GM19193 (cell line): ENCODE measurements around the gene UNC5C.

Source experiments
- POLR2A ChIP-seq: IDR thresholded peaks from 4 replicates; pipeline ENCODE4 v1.6.1; 2011; ENCODE audit not compliant: insufficient read depth, insufficient read length; ENCODE audit errors: extremely low read depth

Gene UNC5C

GRCh38 chr4:95426455-95426854, 122.3 kb downstream of the UNC5C start:
- no peak for TF ChIP-seq POLR2A

GRCh38 chr4:95422436-95422835, 126.3 kb downstream of the UNC5C start:
- no peak for TF ChIP-seq POLR2A

DNA sequence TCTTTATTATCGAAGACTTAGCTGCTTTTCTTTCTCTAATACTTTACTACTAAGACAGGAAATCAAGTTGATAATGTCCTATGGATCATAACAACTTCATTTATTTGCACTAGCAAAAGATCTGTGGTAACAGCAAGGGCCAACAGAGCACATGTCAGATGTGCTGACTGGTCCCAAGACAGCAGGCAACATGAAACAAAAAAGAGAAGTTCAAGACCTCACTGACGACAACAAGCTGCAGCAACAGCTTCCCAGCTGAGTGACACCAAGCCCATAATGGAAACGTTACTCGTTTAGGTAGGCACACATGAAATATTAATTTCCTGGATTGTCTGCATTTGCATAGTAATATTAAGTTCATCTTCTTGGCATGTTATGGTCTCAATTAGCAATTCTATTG, 126.9 kb downstream of the UNC5C start:
- TF ChIP-seq POLR2A = no peak

DNA sequence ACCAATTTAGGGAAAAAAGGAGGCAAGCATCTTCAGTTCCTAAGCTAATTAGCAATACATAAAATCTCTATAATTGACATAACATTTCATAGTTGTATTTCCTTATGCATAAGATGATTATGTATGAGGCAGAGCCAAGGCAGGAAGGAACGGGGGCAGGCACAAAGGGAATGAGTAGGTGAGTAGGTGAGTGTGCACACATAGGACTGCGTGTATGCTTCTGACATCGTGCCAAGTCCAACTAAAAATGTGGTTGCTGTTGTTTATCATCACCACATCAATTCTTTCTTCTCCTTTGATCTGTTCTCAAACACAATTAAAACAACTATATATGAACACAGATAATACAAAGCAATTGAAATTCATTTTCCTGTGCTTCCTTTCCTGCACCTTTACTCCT, 131.2 kb downstream of the UNC5C start:
- no peak for TF ChIP-seq POLR2A

DNA sequence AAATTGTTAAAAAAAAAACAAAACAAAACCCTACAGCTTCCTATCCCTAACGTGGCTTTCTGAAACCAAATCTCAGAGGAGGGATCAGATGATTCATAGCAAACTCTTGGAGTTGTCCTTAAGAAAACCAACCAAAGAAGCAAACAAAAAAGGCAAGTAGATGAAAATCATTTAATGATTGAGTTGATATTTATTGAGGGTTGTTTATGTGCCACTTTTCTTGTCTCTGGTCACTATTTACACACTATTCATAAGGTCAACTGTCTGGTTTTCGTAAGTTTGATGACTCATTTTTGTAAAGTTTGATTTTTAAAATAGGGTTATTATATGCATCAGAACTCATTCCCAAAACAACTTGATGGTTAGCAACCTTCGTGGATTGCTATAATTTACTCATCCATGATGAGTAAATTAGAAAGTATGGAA, 133.4 kb downstream of the UNC5C start:
- no peak for TF ChIP-seq POLR2A

GRCh38 chr4:95411371-95412088, 137.2 kb downstream of the UNC5C start:
- no peak for TF ChIP-seq POLR2A

DNA sequence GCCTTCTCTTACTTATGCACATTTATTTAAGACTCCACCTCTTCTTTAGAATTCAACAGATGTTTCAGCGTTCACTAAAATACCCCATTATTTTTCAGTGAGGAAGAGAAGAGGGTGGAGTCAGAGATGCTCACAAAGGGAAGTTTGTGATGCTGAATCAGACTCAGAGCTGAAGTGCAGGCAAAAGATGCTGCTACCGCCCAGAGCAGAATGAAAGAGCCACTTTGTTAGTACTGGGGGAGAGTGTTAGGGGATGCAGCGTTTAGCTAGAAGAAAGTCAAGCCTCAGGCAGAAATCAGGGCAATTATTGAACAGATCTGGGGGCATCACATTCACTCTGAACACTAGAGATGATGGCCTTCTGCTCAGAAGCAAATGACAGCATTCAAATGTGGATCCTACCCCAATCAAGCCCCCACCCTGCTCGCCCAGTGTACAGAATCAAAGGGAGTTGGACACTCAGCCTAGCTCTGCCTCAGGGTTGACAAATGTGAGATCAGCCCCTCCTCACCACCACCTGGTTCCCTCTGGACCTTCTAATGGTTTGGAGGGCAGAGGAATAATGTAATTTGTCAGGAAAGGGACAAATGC, 138.3 kb downstream of the UNC5C start:
- TF ChIP-seq POLR2A = no peak

- TF ChIP-seq POLR2A = no peak
These were observed 139.0 kb downstream of the UNC5C start for GRCh38 chr4:95409750-95410149.

GRCh38 chr4:95409127-95409526, 139.6 kb downstream of the UNC5C start:
- TF ChIP-seq POLR2A = no peak

- no peak for TF ChIP-seq POLR2A
These were observed 146.5 kb downstream of the UNC5C start for GRCh38 chr4:95402299-95402698.

GRCh38 chr4:95398217-95398616, 150.6 kb downstream of the UNC5C start:
- TF ChIP-seq POLR2A = no peak

DNA sequence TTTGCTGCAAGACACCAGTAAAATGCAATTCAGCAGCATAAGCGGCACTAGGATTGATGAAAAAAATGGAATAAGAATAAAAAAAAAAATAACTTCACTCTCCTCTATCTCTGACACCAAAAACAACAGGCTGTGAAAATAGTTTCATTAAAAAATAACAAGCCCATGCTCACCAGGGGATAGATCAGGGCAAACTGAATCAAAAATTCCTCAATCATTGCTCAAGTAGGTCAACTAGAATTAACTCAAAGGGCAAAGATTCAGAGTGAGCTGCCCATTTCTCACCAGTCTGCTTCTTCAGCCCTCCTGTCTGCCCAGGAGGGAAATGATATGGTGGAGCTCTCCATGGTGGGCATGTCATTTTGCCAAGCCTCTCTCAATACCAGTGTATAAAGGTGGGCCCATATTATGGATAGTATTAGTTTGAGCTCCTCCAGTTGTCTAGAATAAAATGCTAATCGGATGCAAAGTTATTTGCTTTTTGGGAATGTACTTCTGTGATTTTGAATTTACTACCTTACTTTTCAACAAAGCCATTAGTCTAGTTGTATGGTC, 153.9 kb downstream of the UNC5C start:
- TF ChIP-seq POLR2A = no peak

GRCh38 chr4:95393821-95394220, 155.0 kb downstream of the UNC5C start:
- TF ChIP-seq POLR2A = no peak

DNA sequence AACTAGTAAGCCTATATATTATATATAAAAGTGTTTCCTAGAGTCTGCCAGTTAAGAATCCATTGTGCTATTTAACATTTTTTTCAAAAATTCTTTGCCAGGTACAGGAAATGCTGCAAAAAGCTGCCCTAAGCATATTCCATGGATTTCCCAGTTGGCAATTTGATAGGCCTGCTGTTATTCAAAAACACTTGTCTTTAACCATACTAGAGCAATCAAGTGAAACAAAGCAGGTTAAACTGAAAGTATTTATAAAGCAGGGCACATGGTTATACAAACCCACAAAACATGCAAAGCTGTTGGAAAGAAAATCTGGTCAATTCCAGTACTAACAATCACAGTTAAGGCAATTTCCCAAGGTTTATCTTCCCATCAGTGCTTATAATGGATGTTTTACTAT, 159.9 kb downstream of the UNC5C start:
- TF ChIP-seq POLR2A = no peak

GRCh38 chr4:95387719-95388118, 161.1 kb downstream of the UNC5C start:
- no peak for TF ChIP-seq POLR2A

DNA sequence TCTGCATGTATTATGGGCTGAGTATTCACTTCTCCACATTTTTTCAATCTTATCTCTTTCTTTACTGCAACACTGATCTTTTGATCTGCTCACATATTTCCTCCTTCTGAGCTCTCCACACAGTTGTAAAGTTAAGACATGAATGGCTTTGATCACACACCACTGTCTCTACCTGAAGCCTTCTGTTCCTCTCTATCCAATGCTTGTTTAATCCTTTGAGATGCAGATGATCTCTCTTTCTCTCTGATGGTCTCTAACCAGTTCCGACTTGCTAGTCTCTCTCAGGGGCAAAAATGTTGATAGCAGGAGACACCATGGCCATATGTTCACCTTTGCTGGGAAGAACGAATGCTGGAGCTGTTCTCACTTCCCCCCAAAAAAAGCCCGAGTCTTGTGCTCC, 162.4 kb downstream of the UNC5C start:
- TF ChIP-seq POLR2A = no peak
